Uterus (tissue), 4 donors: ENCODE measurements around the gene RETSAT. TPM values are rescaled to one million over a fixed set of nuclear protein-coding genes. Genes with fewer than 3 reads are reported as not detected.
A peak's percentile ranks its signal among the peaks of the same experiment; 100 is the strongest.
"Not testable (repeated sequence)": the region's sequence is repeated elsewhere in the genome, so short reads cannot be mapped to it uniquely, and the experiment has no call there.

Experiments
- DNase-seq, 2 donors: peaks; one replicate each; pipeline ENCODE4 v3.0.0-alpha.2; 2019 to 2020
- H3K27ac ChIP-seq, 2 donors: fragments of 200-600 bp; sonication (generic); 1 replicate in 1 of 2; 2 replicates in 1 of 2; pipeline ENCODE4 v1.5.1; 2016 to 2018
- H3K27me3 ChIP-seq, 2 donors: fragments of 200-600 bp; sonication (generic); one replicate each; pipeline ENCODE4 v1.5.1; 2018 to 2019; ENCODE audit warnings: control low read depth in 1 of 2
- H3K36me3 ChIP-seq, 2 donors: fragments of 200-600 bp; sonication (generic); one replicate each; pipeline ENCODE4 v1.5.1; 2019; ENCODE audit warnings: control low read depth in 1 of 2
- H3K4me1 ChIP-seq, 2 donors: fragments of 200-600 bp; sonication (generic); one replicate each; pipeline ENCODE4 v1.5.1; 2018 to 2019; ENCODE audit warnings: control low read depth in 1 of 2
- H3K4me3 ChIP-seq, 2 donors: fragments of 200-600 bp; sonication (generic); 1 replicate in 1 of 2; 2 replicates in 1 of 2; pipeline ENCODE4 v1.5.1; 2018 to 2019; ENCODE audit warnings: mild to moderate bottlenecking in 1 of 2
- H3K9me3 ChIP-seq, 2 donors: fragments of 200-600 bp; sonication (generic); one replicate each; pipeline ENCODE4 v1.5.1; 2019; ENCODE audit warnings: control low read depth in 1 of 2
- CTCF ChIP-seq, 4 experiments: fragments of 200-600 bp in 2 of 4; fragments of 450-650 bp in 2 of 4; sonication (generic) in 2 of 4; IDR thresholded peaks; one replicate each; pipeline ENCODE4 v1.5.1; 2016 to 2019; ENCODE audit warnings: antibody characterized with exemption in 4 of 4, mild to moderate bottlenecking in 2 of 4, moderate library complexity in 1 of 4
- POLR2A ChIP-seq, 2 donors: fragments of 450-650 bp; IDR thresholded peaks; one replicate each; pipeline ENCODE4 v1.6.1; 2016; ENCODE audit warnings: antibody characterized with exemption in 2 of 2, mild to moderate bottlenecking in 1 of 2, moderate library complexity in 1 of 2
- intact Hi-C: fragments of 100-400 bp; cut with DNase I; formaldehyde crosslinking; loops from one replicate; pipeline ENCODE4 v1.15.1; 2023; ENCODE audit warnings: low total_unique reads
- total RNA-seq, 4 donors: library from RNA; depleted of rRNA in 3 of 4; stranded (reverse); fragments of >200 nt in 3 of 4; gene quantifications; one replicate each; pipeline versions ENCODE4 v1.1.0 to v1.2.4, GENCODE V29; 2014 to 2023
- donor health status: DM: yes; HTN: yes; CAD: no.

The RETSAT gene
- total RNA-seq, 4 donors from 2014 or later: 28.0 to 34.1 (median 31.9) TPM

- peak overlapping the region in 1 of 2 donors; percentile 93 for H3K27ac ChIP-seq
- intact Hi-C loops: no loop called here
- peaks cover 0 to 4% of the 10 kb centered on the region in 2 donors for H3K4me1 ChIP-seq
These were observed 1.2 kb upstream of the RETSAT start for GRCh38 chr2:85355521-85355920.

GRCh38 chr2:85355073-85355410 is 714 bp upstream of the RETSAT start:
- H3K4me3 ChIP-seq: peak overlapping the region; percentile 74 to 89
- H3K36me3 ChIP-seq: no peaks in the 10 kb centered on the region
- peak overlapping the region; percentile 84 to 93 for H3K27ac ChIP-seq
- H3K4me1 ChIP-seq: peaks cover 0 to 4% of the 10 kb centered on the region in 2 donors
- DNase-seq: peak in 1 of 2 donors; percentile 19
- H3K9me3 ChIP-seq: no peaks in the 10 kb centered on the region
- intact Hi-C loops: no loop called here
- TF ChIP-seq POLR2A (IDR thresholded peaks at IDR 0.05): no peak
- TF ChIP-seq CTCF (IDR thresholded peaks at IDR 0.05): no peak
- H3K27me3 ChIP-seq: no peaks in the 10 kb centered on the region

More at GRCh38 chr2:85355521-85355920, 1.2 kb upstream of the RETSAT start:
- H3K9me3 ChIP-seq: no peaks in the 10 kb centered on the region
- TF ChIP-seq CTCF (IDR thresholded peaks at IDR 0.05) (no peak), POLR2A (IDR thresholded peaks at IDR 0.05) (no peak)
- no peak for DNase-seq
- no peaks in the 10 kb centered on the region for H3K27me3 ChIP-seq
- peak overlapping the region; percentile 74 to 89 for H3K4me3 ChIP-seq
- H3K36me3 ChIP-seq: no peaks in the 10 kb centered on the region

GRCh38 chr2:85353876-85354285 is 447 bp downstream of the RETSAT start:
- Histone ChIP-seq H3K9me3 (no peaks in the 10 kb centered on the region), H3K4me3 (peak overlapping the region; percentile 74 to 89), H3K27me3 (no peaks in the 10 kb centered on the region), H3K27ac (peak overlapping the region; percentile 84 to 93), H3K4me1 (peaks cover 0 to 4% of the 10 kb centered on the region in 2 donors), H3K36me3 (no peaks in the 10 kb centered on the region)
- no peak for TF ChIP-seq CTCF (IDR thresholded peaks at IDR 0.05)
- peak; percentile 41 to 46 for DNase-seq
- intact Hi-C loops: no loop called here

GRCh38 chr2:85347599-85347998 is 6.7 kb downstream of the RETSAT start:
- no peaks in the 10 kb centered on the region for H3K27me3 ChIP-seq
- no peaks in the 10 kb centered on the region for H3K36me3 ChIP-seq
- H3K27ac ChIP-seq: no peak overlapping the region
- H3K4me1 ChIP-seq: no peaks in the 10 kb centered on the region
- no peaks in the 10 kb centered on the region for H3K9me3 ChIP-seq
- H3K4me3 ChIP-seq: no peak overlapping the region
- intact Hi-C loops: no loop called here
- no peak for DNase-seq
- no peak for TF ChIP-seq CTCF (IDR thresholded peaks at IDR 0.05)
- no peak for TF ChIP-seq POLR2A (IDR thresholded peaks at IDR 0.05)

GRCh38 chr2:85344356-85344954 is 9.9 kb downstream of the RETSAT start:
- H3K9me3 ChIP-seq: no peaks in the 10 kb centered on the region
- TF ChIP-seq POLR2A (IDR thresholded peaks at IDR 0.05): no peak
- no peak for TF ChIP-seq CTCF (IDR thresholded peaks at IDR 0.05)
- no peaks in the 10 kb centered on the region for H3K27me3 ChIP-seq
- H3K36me3 ChIP-seq: no peaks in the 10 kb centered on the region
- intact Hi-C loops: no loop called here
- no peak overlapping the region for H3K27ac ChIP-seq
- no peak overlapping the region for H3K4me3 ChIP-seq
- no peak for DNase-seq
- no peaks in the 10 kb centered on the region for H3K4me1 ChIP-seq

GRCh38 chr2:85343207-85343895 is 11.0 kb downstream of the RETSAT start:
- H3K9me3 ChIP-seq, H3K36me3 ChIP-seq, H3K4me3 ChIP-seq, DNase-seq, H3K27ac ChIP-seq, intact Hi-C loops, H3K27me3 ChIP-seq, H3K4me1 ChIP-seq: not testable (repeated sequence)
